GM12872 (cell line): ENCODE data around the gene RPH3AL.

ENCODE experiments used
- TF ChIP-seq, protein P1 (sequence below): IDR thresholded peaks from 3 replicates; pipeline ENCODE4 v1.5.1; 2011; ENCODE audit warnings: low read depth, mild to moderate bottlenecking, low read length, moderate library complexity; ENCODE audit not compliant: insufficient read depth

Gene RPH3AL

DNA sequence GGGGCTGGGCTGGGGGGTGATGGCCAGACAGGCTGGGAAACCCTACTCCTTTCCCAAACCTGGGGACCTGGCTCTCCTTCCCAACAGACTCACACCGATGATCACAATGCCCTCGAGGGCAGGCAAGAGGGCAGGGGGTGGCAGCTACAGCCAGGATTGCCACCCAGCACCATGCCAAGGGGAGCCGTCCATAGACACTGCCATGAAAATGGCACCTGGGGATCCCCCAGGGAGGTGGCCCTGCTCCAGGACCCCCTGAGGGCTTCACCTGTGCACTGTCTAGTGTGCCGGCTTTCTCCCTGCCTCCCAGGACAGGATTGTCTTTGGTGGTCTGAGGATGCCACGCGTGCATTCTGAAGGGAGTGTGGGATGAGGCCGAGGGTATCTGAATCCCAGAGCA lies 24.6 kb downstream of the RPH3AL start:
- TF ChIP-seq, protein P1, sequence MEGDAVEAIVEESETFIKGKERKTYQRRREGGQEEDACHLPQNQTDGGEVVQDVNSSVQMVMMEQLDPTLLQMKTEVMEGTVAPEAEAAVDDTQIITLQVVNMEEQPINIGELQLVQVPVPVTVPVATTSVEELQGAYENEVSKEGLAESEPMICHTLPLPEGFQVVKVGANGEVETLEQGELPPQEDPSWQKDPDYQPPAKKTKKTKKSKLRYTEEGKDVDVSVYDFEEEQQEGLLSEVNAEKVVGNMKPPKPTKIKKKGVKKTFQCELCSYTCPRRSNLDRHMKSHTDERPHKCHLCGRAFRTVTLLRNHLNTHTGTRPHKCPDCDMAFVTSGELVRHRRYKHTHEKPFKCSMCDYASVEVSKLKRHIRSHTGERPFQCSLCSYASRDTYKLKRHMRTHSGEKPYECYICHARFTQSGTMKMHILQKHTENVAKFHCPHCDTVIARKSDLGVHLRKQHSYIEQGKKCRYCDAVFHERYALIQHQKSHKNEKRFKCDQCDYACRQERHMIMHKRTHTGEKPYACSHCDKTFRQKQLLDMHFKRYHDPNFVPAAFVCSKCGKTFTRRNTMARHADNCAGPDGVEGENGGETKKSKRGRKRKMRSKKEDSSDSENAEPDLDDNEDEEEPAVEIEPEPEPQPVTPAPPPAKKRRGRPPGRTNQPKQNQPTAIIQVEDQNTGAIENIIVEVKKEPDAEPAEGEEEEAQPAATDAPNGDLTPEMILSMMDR: no peak

DNA sequence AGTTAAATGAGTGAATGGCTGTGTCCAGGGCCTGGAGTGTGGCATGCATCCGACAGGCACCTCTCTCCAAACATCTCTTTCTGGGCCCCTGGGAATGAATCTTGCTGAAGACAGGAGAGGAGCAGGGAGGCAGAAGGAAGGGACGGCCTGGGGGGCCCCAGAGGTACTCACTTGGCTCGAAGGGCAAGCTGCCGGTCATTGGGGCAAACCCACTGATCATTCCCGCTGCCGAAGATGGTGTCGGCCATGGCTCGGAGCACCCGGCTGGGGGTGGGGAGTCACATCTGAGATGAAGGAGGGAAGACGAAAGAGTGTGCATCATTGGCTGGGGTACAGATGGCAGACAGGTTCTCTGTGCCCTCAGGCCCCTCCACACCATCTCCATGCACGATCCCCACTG lies 25.3 kb downstream of the RPH3AL start:
- TF ChIP-seq, protein P1: no peak

DNA sequence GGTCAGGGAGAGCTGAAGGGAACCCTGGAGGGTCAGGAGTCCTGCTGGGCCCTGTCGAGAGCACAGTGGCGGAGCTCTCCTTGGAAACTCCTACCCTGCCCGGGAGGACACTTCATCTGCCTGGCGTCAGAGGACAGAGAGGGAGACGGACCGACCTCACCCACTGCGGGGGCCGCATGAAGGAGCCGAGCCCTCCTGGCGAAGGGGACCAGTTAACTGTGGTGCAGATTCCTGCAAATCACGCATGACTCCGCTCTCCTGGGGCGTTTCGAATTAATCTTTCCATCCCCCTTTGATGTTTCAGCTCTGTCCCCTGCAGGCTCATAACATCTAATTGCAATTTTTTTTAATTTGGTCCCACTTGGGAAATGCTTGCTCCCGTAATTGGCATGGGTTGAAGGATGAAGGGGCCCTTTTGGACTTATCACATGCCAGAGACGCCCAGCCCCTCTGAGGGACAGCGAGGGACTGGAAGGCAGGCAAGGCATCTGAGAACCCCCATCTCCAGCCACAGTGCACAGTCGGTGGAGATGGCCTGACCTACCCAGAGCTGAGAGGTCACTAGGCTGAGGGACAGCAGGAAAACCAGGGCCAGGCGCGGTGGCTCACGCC lies 26.5 kb downstream of the RPH3AL start:
- TF ChIP-seq, protein P1: no peak

DNA sequence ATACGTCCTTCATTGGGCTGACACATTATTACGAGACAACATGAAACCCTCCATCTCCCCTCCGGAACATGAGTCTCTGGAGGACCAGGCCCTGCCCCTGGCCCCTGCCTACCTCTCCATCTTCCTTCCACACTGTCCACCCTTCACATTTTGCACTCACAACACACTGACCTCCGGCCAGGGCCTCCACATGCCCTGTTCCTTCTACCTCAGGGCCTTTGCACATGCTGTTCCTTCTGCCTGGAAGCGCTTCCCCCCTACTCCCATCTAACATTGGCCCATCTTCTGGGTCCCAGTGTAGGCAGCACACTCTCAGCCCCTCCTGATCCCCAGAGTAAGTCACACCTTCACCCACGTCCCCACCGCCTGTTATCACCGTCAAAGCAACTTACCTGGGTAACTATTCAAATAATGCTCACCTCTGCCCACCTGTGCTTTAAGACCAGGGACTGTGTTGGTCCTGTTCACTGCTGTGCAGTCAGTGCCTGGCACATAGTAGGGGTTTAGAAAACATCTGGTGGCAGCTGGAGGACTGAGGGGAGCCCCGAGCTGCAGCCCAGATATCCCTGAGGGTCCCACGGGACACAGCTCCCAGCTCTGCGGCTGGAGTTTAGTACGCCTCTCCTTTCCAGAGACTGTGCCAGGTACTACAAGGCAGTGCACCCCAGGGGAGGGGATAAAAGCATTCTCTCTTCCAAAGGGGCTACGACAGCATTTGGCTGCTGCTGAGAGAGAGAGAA lies 27.2 kb downstream of the RPH3AL start:
- TF ChIP-seq, protein P1: no peak

DNA sequence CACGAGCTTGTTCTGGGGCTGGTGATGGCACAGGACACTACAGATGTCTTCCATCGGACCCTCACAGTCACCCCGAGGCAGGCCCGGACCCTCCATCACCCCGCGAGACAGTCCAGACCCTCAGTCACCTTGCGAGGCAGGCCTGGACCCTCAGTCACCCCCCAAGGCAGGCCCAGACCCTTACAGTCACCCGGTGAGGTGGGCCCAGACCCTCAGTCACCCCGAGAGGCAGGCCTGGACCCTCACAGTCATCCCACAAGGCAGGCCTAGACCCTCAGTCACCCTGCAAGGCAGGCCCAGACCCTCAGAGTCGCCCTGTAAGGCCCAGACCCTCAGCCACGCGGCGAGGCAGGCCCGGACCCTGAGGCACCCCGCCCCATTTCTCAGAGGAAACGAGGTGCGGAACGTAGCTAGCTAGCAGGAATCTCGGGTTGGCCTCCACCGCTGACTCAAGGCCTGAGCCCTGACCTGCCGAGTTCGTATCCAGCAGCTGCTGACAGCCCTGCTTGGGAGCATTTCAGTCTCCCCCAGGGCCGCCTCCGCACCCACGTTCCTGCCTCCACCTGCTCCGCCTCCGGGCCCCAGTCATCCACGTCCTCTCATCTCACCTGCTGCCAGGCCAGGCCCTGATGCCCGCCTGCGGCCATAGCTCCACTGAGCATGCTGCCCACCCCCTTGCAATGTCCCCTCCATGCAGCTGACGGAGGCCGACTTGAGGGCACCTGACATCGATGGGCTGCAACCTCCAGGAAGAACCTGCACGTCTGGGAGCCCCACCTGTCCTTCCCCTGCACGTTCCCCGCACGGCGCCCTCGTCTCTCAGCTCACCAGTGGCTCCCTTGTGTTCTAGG lies 28.7 kb downstream of the RPH3AL start:
- TF ChIP-seq, protein P1: no peak

DNA sequence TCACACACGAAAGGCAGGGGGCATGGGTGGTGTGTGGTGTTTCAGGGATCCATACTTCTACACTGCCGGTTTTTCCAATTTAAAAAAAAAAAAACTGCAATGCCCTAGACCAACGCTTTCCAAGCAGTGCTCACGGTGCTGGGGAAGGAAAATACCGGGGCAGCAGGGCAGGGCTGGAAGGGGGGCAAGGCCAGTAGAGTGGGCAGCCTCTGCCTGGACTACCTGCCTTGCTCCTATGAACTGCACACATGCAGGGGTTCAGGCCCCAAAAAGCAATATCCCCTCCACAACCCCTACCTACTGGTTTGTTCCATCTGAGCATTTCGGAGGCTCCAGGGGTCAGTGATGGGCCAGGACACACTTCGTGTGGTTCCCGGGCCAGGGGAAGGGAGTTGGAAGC lies 29.4 kb downstream of the RPH3AL start:
- TF ChIP-seq, protein P1: no peak

DNA sequence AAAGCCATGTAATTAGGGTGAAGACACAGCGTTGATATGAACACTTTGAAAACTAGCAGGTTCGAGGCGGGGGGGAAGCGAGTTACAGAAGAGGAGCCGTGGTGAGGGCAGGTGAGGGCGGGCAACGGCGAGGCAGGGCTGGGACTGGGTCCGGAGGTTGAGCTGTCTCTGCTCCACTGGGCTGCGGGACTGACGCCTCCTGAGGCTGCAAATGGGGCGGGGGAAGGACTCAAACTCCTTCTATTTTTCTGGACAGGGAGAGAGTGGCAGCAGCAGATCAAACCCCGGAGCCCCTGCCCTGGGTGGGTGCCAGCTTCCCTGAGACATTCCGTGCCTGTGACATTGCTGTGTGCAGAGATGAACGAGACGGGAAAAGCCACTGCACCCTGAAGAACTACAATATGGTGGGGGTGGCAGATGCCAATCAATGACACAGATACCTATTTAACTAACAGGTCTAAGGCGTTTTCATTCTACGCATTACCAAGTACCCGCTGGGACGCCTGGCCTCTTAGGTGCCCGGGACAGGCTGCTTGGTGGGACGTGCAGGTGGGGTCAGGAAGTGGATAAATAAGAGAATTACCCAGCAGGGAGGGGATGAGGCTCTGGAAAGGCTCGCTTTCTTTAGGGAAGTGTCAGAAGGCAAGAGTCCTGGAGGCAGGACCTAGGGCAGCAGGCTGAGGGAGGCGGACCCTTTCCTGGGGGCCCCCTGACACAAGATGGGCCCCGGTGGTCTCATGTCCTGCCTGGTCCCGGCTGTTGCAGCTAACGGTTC lies 30.4 kb downstream of the RPH3AL start:
- TF ChIP-seq, protein P1: no peak
